GM19099 (cell line): ENCODE results near the gene GNAS-AS1.

ENCODE experiments used
- POLR2A ChIP-seq: IDR thresholded peaks from 3 replicates; pipeline ENCODE4 v1.6.1; 2011; ENCODE audit warnings: low read depth; ENCODE audit not compliant: insufficient read length; ENCODE audit errors: extremely low read depth

GNAS-AS1 gene

GRCh38 chr20:58776109-58776508, 74.6 kb downstream of the GNAS-AS1 start:
- no peak for TF ChIP-seq POLR2A

GRCh38 chr20:58775371-58775770, 75.3 kb downstream of the GNAS-AS1 start:
- TF ChIP-seq POLR2A = no peak

- TF ChIP-seq POLR2A = no peak
These were observed 75.9 kb downstream of the GNAS-AS1 start for GRCh38 chr20:58774667-58775263.

GRCh38 chr20:58774214-58774613, 76.5 kb downstream of the GNAS-AS1 start:
- no peak for TF ChIP-seq POLR2A

- no peak for TF ChIP-seq POLR2A
These were observed 77.9 kb downstream of the GNAS-AS1 start for GRCh38 chr20:58772786-58773185.
